Ishikawa (cell line): ENCODE data around the gene IRX2.

Experiments used
- CEBPB ChIP-seq: IDR thresholded peaks from 2 replicates; pipeline ENCODE4 v1.6.1; 2012
- EGR1 ChIP-seq: IDR thresholded peaks from 2 replicates; pipeline ENCODE4 v1.6.1; 2012
- FOXM1 ChIP-seq: IDR thresholded peaks from 2 replicates; pipeline ENCODE4 v1.6.1; 2012; ENCODE audit warnings: low read depth, borderline replicate concordance
- NFIC ChIP-seq: IDR thresholded peaks from 2 replicates; pipeline ENCODE4 v1.6.1; 2012
- RAD21 ChIP-seq: IDR thresholded peaks from 2 replicates; pipeline ENCODE4 v1.6.1; 2012; ENCODE audit warnings: low read depth
- REST ChIP-seq: IDR thresholded peaks from 2 replicates; pipeline ENCODE4 v1.6.1; 2012; ENCODE audit warnings: low read depth, mild to moderate bottlenecking
- TAF1 ChIP-seq: IDR thresholded peaks from 2 replicates; pipeline ENCODE4 v1.6.1; 2012; ENCODE audit warnings: low read depth, mild to moderate bottlenecking
- TF ChIP-seq, protein P1 (sequence below): IDR thresholded peaks from 2 replicates; pipeline ENCODE4 v1.6.1; 2012

GRCh38 chr5:2698581-2698980, 52.9 kb downstream of the IRX2 start:
- TF ChIP-seq CEBPB (no peak), TAF1 (no peak), FOXM1 (no peak), REST (no peak), EGR1 (no peak), NFIC (no peak), RAD21 (no peak)
- TF ChIP-seq, protein P1, sequence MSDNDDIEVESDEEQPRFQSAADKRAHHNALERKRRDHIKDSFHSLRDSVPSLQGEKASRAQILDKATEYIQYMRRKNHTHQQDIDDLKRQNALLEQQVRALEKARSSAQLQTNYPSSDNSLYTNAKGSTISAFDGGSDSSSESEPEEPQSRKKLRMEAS, result no peak
